ENCODE data around the gene USP13. TPM values are rescaled to one million over a fixed set of nuclear protein-coding genes. Genes with fewer than 3 reads are reported as not detected.

The USP13 gene
- total and polyA plus RNA-seq, 10 of the 15 experiments (the other 5 are each of a cell fraction or from before 2014, with no cell fraction given), result 3.2 to 20.8 (median 9.0) TPM

DNA sequence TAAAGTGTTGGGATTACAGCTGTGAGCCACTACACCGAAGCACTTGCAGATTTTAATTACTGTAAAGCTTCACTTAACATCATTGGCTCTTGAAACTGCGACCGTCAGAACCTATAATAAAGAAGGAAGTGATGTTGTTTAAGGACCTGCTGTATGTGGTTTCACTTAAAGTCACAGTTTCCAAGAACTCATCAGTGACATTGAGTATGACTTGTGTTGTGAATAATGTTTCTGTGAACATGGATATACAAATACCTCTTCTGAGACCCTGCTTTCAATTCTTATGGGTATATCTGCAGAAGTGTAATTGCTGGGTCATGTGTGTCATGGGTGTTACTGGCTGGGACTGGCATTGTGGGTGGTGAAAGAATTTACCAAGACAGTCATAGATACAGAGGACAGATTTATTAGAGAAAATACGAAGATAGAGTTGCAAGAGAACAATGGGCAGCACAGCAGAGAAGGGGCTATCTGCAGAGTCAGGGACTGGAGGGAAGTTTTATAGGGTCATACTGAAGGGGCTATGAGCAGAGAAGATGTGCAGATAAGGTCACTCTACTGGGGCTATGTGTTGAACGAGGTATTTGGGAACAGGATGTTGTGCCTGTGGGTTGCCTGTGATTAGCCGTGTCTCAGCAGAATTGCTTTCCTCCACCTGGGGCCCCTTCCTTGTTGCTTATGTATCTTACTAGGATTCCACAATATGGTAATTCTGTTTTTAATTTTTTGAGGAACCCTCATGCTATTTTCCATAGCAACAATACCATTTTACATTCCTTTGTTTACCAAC, 43.7 kb upstream of the USP13 start:
- BruUV-seq (replicated peaks), result no TSS peak
- ATAC-seq (peak; percentile 73), FAIRE-seq (peak; percentile 76), DNase-seq (ENCODE audit: low read depth, low spot score) (peak; percentile 52)
- Histone ChIP-seq H4K20me1 (ENCODE audit: control insufficient read depth, insufficient read depth) (no peaks in the 10 kb centered on the region), H3K4me1 (ENCODE audit: control insufficient read depth, insufficient read depth, low read length) (peaks cover 20% of the 10 kb centered on the region), H3K4me3 (peak overlapping the region; percentile 38; the same call in 1 of the 2 replicates), H3K9ac (ENCODE audit: control insufficient read depth, insufficient read depth, low read length) (peak overlapping the region; percentile 1; the same call in 1 of the 2 replicates), H3K27me3 (replicated peaks in 1 of 2; ENCODE audit: control insufficient read depth in 2 of 2, insufficient read depth in 2 of 2, low read length in 1 of 2) (no peaks in the 10 kb centered on the region), H3K9me3 (replicated peaks; ENCODE audit: control insufficient read depth, insufficient read depth, low read length) (no peaks in the 10 kb centered on the region), H3K79me2 (ENCODE audit: control insufficient read depth, insufficient read depth, low read length) (peaks cover 40% of the 10 kb centered on the region), H2AFZ (ENCODE audit: control insufficient read depth, low read depth, low read length) (peak overlapping the region; percentile 70), H3K4me2 (ENCODE audit: control insufficient read depth, insufficient read depth) (peak overlapping the region; percentile 90), H3K36me3 (ENCODE audit: control insufficient read depth in 2 of 2, insufficient read depth in 2 of 2, low read length in 1 of 2) (no peaks in the 10 kb centered on the region), H3K27ac (ENCODE audit: control insufficient read depth, insufficient read depth) (peak overlapping the region; percentile 69)
- WGBS (ENCODE audit: insufficient coverage, insufficient replicate concordance, low lambda C conversion rate, missing lambda C conversion rate), result 3% methylated on average over 6 of the region's 6 CpGs
- ChIA-PET RAD21 (ENCODE audit: unreplicated experiment) (no interaction called here), CTCF (interaction anchor here (0.6 to 0.8 kb wide), 4 partner anchors 40 to 230 kb away, joined by 3 read pairs; no protein-coding TSS in a partner anchor), SMC1A (ENCODE audit: uncharacterized antibody, unreplicated experiment) (interaction anchor here (0.8 to 1.5 kb wide), 3 partner anchors 9 to 19 kb away, joined by 3 to 4 read pairs (median 3); no protein-coding TSS in a partner anchor), POLR2A (no interaction called here)
- intact Hi-C loops (cut with micrococcal nuclease; ENCODE audit: unreplicated experiment) (no loop called here), in situ Hi-C loops (cut with MboI) (no loop called here)
- TF ChIP-seq, protein P1, sequence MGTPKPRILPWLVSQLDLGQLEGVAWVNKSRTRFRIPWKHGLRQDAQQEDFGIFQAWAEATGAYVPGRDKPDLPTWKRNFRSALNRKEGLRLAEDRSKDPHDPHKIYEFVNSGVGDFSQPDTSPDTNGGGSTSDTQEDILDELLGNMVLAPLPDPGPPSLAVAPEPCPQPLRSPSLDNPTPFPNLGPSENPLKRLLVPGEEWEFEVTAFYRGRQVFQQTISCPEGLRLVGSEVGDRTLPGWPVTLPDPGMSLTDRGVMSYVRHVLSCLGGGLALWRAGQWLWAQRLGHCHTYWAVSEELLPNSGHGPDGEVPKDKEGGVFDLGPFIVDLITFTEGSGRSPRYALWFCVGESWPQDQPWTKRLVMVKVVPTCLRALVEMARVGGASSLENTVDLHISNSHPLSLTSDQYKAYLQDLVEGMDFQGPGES (IDR thresholded peaks at IDR 0.05), result no peak
- TF ChIP-seq ZNF217 (IDR thresholded peaks at IDR 0.05) (no peak), RELA (IDR thresholded peaks at IDR 0.05; ENCODE audit: borderline replicate concordance, partially characterized antibody) (no peak), ZZZ3 (IDR thresholded peaks at IDR 0.05; ENCODE audit: control insufficient read depth, insufficient read length, low read depth) (no peak), MEF2B (IDR thresholded peaks at IDR 0.05; ENCODE audit: partially characterized antibody, poor library complexity, severe bottlenecking) (no peak), NR2C2 (IDR thresholded peaks at IDR 0.05; ENCODE audit: borderline replicate concordance, control insufficient read depth, insufficient read length, low read depth) (no peak), EP300 (IDR thresholded peaks at IDR 0.05; ENCODE audit: borderline replicate concordance in 1 of 2, control insufficient read depth in 1 of 2, low read depth in 2 of 2, low read length in 2 of 2) (no peak), ZNF24 (IDR thresholded peaks at IDR 0.05) (no peak), KAT2A (conservative IDR thresholded peaks at IDR 0.05; ENCODE audit: control insufficient read depth, low read depth, low read length) (no peak), RBBP5 (conservative IDR thresholded peaks at IDR 0.05) (no peak), NR2C1 (IDR thresholded peaks at IDR 0.05) (no peak), NFIC (IDR thresholded peaks at IDR 0.05; ENCODE audit: low read depth, low read length) (no peak), WRNIP1 (IDR thresholded peaks at IDR 0.05; ENCODE audit: borderline replicate concordance, low read depth, low read length) (no peak), PAX8 (IDR thresholded peaks at IDR 0.05) (no peak), CHD1 (IDR thresholded peaks at IDR 0.05; ENCODE audit: low read depth, low read length) (no peak)
- TF ChIP-seq, protein P2, sequence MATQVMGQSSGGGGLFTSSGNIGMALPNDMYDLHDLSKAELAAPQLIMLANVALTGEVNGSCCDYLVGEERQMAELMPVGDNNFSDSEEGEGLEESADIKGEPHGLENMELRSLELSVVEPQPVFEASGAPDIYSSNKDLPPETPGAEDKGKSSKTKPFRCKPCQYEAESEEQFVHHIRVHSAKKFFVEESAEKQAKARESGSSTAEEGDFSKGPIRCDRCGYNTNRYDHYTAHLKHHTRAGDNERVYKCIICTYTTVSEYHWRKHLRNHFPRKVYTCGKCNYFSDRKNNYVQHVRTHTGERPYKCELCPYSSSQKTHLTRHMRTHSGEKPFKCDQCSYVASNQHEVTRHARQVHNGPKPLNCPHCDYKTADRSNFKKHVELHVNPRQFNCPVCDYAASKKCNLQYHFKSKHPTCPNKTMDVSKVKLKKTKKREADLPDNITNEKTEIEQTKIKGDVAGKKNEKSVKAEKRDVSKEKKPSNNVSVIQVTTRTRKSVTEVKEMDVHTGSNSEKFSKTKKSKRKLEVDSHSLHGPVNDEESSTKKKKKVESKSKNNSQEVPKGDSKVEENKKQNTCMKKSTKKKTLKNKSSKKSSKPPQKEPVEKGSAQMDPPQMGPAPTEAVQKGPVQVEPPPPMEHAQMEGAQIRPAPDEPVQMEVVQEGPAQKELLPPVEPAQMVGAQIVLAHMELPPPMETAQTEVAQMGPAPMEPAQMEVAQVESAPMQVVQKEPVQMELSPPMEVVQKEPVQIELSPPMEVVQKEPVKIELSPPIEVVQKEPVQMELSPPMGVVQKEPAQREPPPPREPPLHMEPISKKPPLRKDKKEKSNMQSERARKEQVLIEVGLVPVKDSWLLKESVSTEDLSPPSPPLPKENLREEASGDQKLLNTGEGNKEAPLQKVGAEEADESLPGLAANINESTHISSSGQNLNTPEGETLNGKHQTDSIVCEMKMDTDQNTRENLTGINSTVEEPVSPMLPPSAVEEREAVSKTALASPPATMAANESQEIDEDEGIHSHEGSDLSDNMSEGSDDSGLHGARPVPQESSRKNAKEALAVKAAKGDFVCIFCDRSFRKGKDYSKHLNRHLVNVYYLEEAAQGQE (IDR thresholded peaks at IDR 0.05; ENCODE audit: low read depth, low read length), result no peak
- TF ChIP-seq, protein P3, sequence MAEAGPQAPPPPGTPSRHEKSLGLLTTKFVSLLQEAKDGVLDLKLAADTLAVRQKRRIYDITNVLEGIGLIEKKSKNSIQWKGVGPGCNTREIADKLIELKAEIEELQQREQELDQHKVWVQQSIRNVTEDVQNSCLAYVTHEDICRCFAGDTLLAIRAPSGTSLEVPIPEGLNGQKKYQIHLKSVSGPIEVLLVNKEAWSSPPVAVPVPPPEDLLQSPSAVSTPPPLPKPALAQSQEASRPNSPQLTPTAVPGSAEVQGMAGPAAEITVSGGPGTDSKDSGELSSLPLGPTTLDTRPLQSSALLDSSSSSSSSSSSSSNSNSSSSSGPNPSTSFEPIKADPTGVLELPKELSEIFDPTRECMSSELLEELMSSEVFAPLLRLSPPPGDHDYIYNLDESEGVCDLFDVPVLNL (IDR thresholded peaks at IDR 0.05; ENCODE audit: low read depth, low read length), result no peak
